MM.1S (cell line): ENCODE measurements around the gene NELL1.

Source experiments
- DNase-seq: peaks from one replicate; pipeline ENCODE4 v3.0.0-alpha.2; 2015
- H2AFZ ChIP-seq: fragments of 300-600 bp; sonication (generic); 2 replicates; pipeline ENCODE4 v1.6.0; 2016; ENCODE audit warnings: antibody characterized with exemption, low read length
- H3F3A ChIP-seq: fragments of 300-600 bp; sonication (generic); 2 replicates; pipeline ENCODE4 v1.6.1; 2016; ENCODE audit warnings: mild to moderate bottlenecking, antibody characterized with exemption, low read length, moderate library complexity, mixed read lengths; ENCODE audit not compliant: insufficient read depth
- H3K27ac ChIP-seq: fragments of 300-600 bp; sonication (generic); 2 replicates; pipeline ENCODE4 v1.5.1; 2016; ENCODE audit warnings: mild to moderate bottlenecking, low read length
- H3K27me3 ChIP-seq: fragments of 300-600 bp; sonication (generic); replicated peaks from 2 replicates; pipeline ENCODE4 v1.6.0; 2016; ENCODE audit warnings: low read length; ENCODE audit not compliant: insufficient read depth
- H3K36me3 ChIP-seq: fragments of 300-600 bp; sonication (generic); replicated peaks from 2 replicates; pipeline ENCODE4 v1.6.1; 2016; ENCODE audit warnings: mild to moderate bottlenecking, low read length, mixed read lengths; ENCODE audit not compliant: insufficient read depth
- H3K4me1 ChIP-seq: fragments of 300-600 bp; sonication (generic); 2 replicates; pipeline ENCODE4 v1.6.1; 2016; ENCODE audit warnings: low read length, mixed read lengths
- H3K4me2 ChIP-seq: fragments of 300-600 bp; sonication (generic); 2 replicates; pipeline ENCODE4 v1.6.0; 2016; ENCODE audit warnings: low read depth, low read length
- H3K4me3 ChIP-seq: fragments of 300-600 bp; sonication (generic); 2 replicates; pipeline ENCODE4 v1.5.1; 2016; ENCODE audit warnings: low read length, mixed read lengths
- H3K79me2 ChIP-seq: fragments of 300-600 bp; sonication (generic); 2 replicates; pipeline ENCODE4 v1.6.1; 2016; ENCODE audit warnings: mixed run types, low read length, mixed read lengths
- H3K9ac ChIP-seq: fragments of 300-600 bp; sonication (generic); 2 replicates; pipeline ENCODE4 v1.6.1; 2016; ENCODE audit warnings: low read length, mixed read lengths
- H3K9me2 ChIP-seq: fragments of 300-600 bp; sonication (generic); replicated peaks from 2 replicates; pipeline ENCODE4 v1.6.1; 2016; ENCODE audit warnings: mild to moderate bottlenecking, low read length, mixed read lengths; ENCODE audit not compliant: insufficient read depth
- H3K9me3 ChIP-seq: fragments of 300-600 bp; sonication (generic); replicated peaks from 2 replicates; pipeline ENCODE4 v1.6.1; 2016; ENCODE audit warnings: mild to moderate bottlenecking, low read length, mixed read lengths; ENCODE audit not compliant: insufficient read depth
- H4K20me1 ChIP-seq: fragments of 300-600 bp; sonication (generic); 2 replicates; pipeline ENCODE4 v1.6.1; 2016; ENCODE audit warnings: mild to moderate bottlenecking, low read length, moderate library complexity, mixed read lengths; ENCODE audit not compliant: insufficient read depth
- CTCF ChIP-seq: fragments of 300-600 bp; sonication (generic); IDR thresholded peaks from 2 replicates; pipeline ENCODE4 v1.5.1; 2016; ENCODE audit warnings: antibody characterized with exemption, low read length, mixed read lengths
- EZH2 ChIP-seq: fragments of 300-600 bp; sonication (generic); optimal IDR thresholded peaks from 2 replicates; pipeline ENCODE3; 2017; ENCODE audit warnings: low read depth, mild to moderate bottlenecking, antibody characterized with exemption, low read length, mixed read lengths
- EZH2phosphoT487 ChIP-seq: fragments of 300-600 bp; sonication (generic); IDR thresholded peaks from 2 replicates; pipeline ENCODE4 v1.6.1; 2018; ENCODE audit warnings: antibody characterized with exemption, low read length

Gene NELL1

GRCh38 chr11:21405422-21405821, 736.0 kb downstream of the NELL1 start:
- Histone ChIP-seq H3K9ac (no peak overlapping the region), H3K9me3 (no peaks in the 10 kb centered on the region), H3K9me2 (no peaks in the 10 kb centered on the region), H3K4me1 (peaks cover 12% of the 10 kb centered on the region), H3K27ac (no peak overlapping the region), H3K4me2 (no peak overlapping the region), H3K27me3 (no peaks in the 10 kb centered on the region), H3K36me3 (no peaks in the 10 kb centered on the region), H3K79me2 (no peaks in the 10 kb centered on the region), H4K20me1 (no peaks in the 10 kb centered on the region), H3F3A (no peaks in the 10 kb centered on the region), H3K4me3 (no peak overlapping the region), H2AFZ (no peak overlapping the region)
- TF ChIP-seq CTCF (no peak), EZH2 (no peak), EZH2phosphoT487 (no peak)
- no peak for DNase-seq

DNA sequence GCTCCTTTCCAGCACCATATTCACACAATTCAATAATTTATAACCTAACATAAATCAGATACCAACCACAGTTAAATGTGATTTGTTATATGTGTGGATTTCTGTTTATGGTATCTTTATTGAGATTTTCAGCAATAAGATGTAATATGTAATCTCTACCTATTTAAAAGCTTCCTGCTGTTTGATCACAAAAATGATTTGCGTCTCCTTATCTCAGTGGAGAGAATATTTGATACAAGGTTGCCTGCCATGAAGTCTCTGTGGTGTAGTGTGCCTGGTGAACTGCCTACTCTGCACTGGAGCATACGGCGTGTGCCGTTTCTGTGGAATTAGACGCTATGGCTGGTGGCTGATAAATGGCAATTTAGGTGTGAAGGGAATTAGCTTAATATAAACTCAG, 741.1 kb downstream of the NELL1 start:
- Histone ChIP-seq H2AFZ (no peak overlapping the region), H3K4me3 (no peak overlapping the region), H3K4me2 (peak overlapping the region; percentile 72; the same call in 1 of the 2 replicates), H3K27me3 (no peaks in the 10 kb centered on the region), H3K36me3 (no peaks in the 10 kb centered on the region), H3K4me1 (peaks cover 54% of the 10 kb centered on the region), H3K27ac (no peak overlapping the region), H3K9ac (no peak overlapping the region), H3F3A (peaks cover 42% of the 10 kb centered on the region), H3K79me2 (no peaks in the 10 kb centered on the region), H3K9me3 (no peaks in the 10 kb centered on the region), H4K20me1 (no peaks in the 10 kb centered on the region), H3K9me2 (no peaks in the 10 kb centered on the region)
- no peak for DNase-seq
- TF ChIP-seq CTCF, result no peak
- no peak for TF ChIP-seq EZH2
- no peak for TF ChIP-seq EZH2phosphoT487

- DNase-seq, result peak; percentile 88
- Histone ChIP-seq H3K36me3 (no peaks in the 10 kb centered on the region), H3K79me2 (no peaks in the 10 kb centered on the region), H3K9ac (no peak overlapping the region), H4K20me1 (no peaks in the 10 kb centered on the region), H3K4me3 (no peak overlapping the region), H3K9me2 (no peaks in the 10 kb centered on the region), H3K4me1 (peaks cover 60% of the 10 kb centered on the region), H3K9me3 (no peaks in the 10 kb centered on the region), H3K27me3 (no peaks in the 10 kb centered on the region), H3K27ac (peak overlapping the region; percentile 93; the same call in 1 of the 2 replicates), H3F3A (peaks cover 48% of the 10 kb centered on the region), H2AFZ (no peak overlapping the region), H3K4me2 (peak overlapping the region; percentile 72)
- TF ChIP-seq EZH2 (no peak), CTCF (no peak), EZH2phosphoT487 (no peak)
Observed at GRCh38 chr11:21411104-21411503, 741.7 kb downstream of the NELL1 start.
